Stimulated activated naive B cell treated with anti-CD40 and anti-IgM and Interleukin-4, amounts not matched to agents 10 μg/mL and 1 μg/mL and 100 μg/mL, for 72 hours (primary cell): ENCODE measurements around the gene PC.

Source experiments
- ATAC-seq, 2 donors: fragments of 150-1000 bp; cut with Tn5 transposase; replicated peaks; 2 replicates each; pipeline ENCODE4 v1.10.0; 2021; ENCODE audit warnings: moderate library complexity in 1 of 2
- DNase-seq: peaks from one replicate; pipeline ENCODE4 v3.0.0; 2021
- H3K27ac Mint-ChIP-seq: one replicate; pipeline ENCODE4 v1.8.0; 2022; ENCODE audit warnings: mild to moderate bottlenecking, mixed read lengths
- H3K27me3 Mint-ChIP-seq, 2 donors: one replicate each; pipeline ENCODE4 v1.8.0; 2022; ENCODE audit warnings: mixed read lengths in 2 of 2
- H3K36me3 Mint-ChIP-seq, 2 donors: one replicate each; pipeline ENCODE4 v1.8.0; 2022; ENCODE audit warnings: mixed read lengths in 2 of 2, mild to moderate bottlenecking in 1 of 2
- H3K4me1 Mint-ChIP-seq, 2 donors: one replicate each; pipeline ENCODE4 v1.8.0; 2022; ENCODE audit warnings: mixed read lengths in 2 of 2, mild to moderate bottlenecking in 1 of 2
- H3K4me3 Mint-ChIP-seq, 2 donors: one replicate each; pipeline ENCODE4 v1.8.0; 2022; ENCODE audit warnings: mild to moderate bottlenecking in 2 of 2, mixed read lengths in 2 of 2, moderate library complexity in 1 of 2
- H3K9me3 Mint-ChIP-seq, 2 donors: one replicate each; pipeline ENCODE4 v1.8.0; 2022; ENCODE audit warnings: mixed read lengths in 2 of 2, mild to moderate bottlenecking in 1 of 2

PC gene

DNA sequence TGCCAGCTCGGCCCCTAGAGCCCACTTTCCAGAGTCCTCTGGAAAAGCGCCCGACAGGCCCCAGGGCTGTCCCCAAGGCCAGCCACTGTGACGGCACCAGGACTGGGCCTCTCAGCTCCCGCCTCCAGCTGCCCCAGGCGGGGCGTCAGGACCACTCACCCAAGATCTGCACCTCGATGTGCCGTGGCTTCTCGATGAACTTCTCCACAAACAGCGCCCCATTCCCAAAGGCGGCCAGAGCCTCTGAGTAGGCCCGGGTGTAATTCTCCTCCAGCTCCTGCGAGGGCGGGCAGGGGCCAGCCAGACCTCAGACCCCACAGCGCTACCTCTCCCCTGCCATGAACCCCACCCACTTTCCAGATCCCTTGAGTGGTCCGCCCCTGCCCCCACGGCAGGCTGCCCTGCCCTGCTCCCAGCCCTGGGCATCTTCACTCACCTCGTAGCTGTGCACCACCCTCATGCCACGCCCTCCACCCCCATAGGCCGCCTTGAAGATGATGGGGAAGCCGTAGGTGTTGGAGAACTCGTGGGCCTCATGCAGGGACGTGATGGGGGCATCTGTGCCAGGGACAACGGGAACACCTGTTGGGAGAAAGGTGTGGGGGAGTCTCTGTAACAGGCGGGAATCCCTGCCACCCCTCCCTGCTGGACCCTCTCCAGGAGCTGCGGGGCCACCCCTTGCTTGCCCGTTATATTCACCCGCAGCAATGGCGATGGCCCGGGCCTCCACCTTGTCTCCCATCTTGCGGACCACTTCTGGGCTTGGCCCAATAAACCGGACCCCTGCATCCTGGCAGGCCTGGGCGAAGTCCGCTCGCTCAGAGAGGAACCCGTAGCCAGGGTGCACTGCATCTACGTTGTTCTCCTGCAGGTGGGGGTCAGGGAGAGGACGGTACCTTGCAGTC, 87.3 kb downstream of the PC start:
- peaks cover 15 to 16% of the 10 kb centered on the region in 2 donors for H3K27me3 Mint-ChIP-seq
- no peak for DNase-seq
- no peak overlapping the region for H3K4me3 Mint-ChIP-seq
- H3K27ac Mint-ChIP-seq = no peak overlapping the region
- no peaks in the 10 kb centered on the region for H3K9me3 Mint-ChIP-seq
- H3K4me1 Mint-ChIP-seq = peaks cover 6 to 12% of the 10 kb centered on the region in 2 donors
- ATAC-seq = no peak
- H3K36me3 Mint-ChIP-seq = no peaks in the 10 kb centered on the region

- ATAC-seq = no peak
- H3K9me3 Mint-ChIP-seq = no peaks in the 10 kb centered on the region
- H3K27me3 Mint-ChIP-seq = peaks cover 10 to 11% of the 10 kb centered on the region in 2 donors
- peaks cover 6 to 12% of the 10 kb centered on the region in 2 donors for H3K4me1 Mint-ChIP-seq
- H3K36me3 Mint-ChIP-seq = no peaks in the 10 kb centered on the region
- H3K4me3 Mint-ChIP-seq = no peak overlapping the region
- H3K27ac Mint-ChIP-seq = no peak overlapping the region
- DNase-seq = no peak
Observed at GRCh38 chr11:66870131-66870530, 88.1 kb downstream of the PC start.

GRCh38 chr11:66869567-66869870, 88.7 kb downstream of the PC start:
- Mint-ChIP-seq H3K27ac (no peak overlapping the region), H3K4me1 (peaks cover 6 to 12% of the 10 kb centered on the region in 2 donors), H3K27me3 (peaks cover 4 to 5% of the 10 kb centered on the region in 2 donors), H3K36me3 (no peaks in the 10 kb centered on the region), H3K4me3 (no peak overlapping the region), H3K9me3 (no peaks in the 10 kb centered on the region)
- ATAC-seq (no peak), DNase-seq (no peak)

- H3K4me1 Mint-ChIP-seq = peaks cover 8 to 12% of the 10 kb centered on the region in 2 donors
- peak overlapping the region in 1 of 2 donors; percentile 29 for H3K4me3 Mint-ChIP-seq
- DNase-seq = peak; percentile 73
- H3K27me3 Mint-ChIP-seq = no peaks in the 10 kb centered on the region
- H3K36me3 Mint-ChIP-seq = no peaks in the 10 kb centered on the region
- peak overlapping the region; percentile 6 for H3K27ac Mint-ChIP-seq
- ATAC-seq = peak; percentile 96 to 97
- no peaks in the 10 kb centered on the region for H3K9me3 Mint-ChIP-seq
Observed at GRCh38 chr11:66868726-66869566, 89.2 kb downstream of the PC start.

DNA sequence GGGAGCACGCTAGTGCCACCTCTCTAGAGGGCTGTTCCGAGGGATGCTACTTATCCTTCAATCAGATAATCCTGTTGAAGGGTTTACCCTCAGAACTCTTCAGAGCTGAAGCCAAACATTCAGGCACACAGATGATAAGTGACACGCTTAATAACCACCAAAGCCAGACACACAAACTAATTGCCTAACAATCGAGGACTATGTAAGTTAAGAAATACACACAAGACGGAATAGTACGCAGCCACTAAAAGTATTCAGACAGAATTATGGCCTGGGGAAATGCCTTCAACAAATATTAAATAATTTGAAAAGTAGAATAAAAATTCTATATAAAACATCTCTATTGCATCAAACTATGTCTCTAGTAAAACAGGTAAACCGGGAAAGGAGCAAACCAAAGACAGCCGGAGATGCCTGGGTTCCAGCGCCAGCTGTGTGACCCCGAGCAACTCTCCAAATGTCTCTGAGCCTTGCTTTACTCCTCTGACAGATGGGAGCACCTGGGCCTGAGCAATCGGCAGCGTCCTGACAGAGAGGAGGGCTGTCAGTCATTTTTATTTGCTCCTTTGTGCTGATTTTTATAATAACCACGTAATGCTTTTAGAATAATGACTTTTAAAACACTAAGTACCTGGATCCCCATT, 90.0 kb downstream of the PC start:
- ATAC-seq = peak; percentile 21 to 26

DNA sequence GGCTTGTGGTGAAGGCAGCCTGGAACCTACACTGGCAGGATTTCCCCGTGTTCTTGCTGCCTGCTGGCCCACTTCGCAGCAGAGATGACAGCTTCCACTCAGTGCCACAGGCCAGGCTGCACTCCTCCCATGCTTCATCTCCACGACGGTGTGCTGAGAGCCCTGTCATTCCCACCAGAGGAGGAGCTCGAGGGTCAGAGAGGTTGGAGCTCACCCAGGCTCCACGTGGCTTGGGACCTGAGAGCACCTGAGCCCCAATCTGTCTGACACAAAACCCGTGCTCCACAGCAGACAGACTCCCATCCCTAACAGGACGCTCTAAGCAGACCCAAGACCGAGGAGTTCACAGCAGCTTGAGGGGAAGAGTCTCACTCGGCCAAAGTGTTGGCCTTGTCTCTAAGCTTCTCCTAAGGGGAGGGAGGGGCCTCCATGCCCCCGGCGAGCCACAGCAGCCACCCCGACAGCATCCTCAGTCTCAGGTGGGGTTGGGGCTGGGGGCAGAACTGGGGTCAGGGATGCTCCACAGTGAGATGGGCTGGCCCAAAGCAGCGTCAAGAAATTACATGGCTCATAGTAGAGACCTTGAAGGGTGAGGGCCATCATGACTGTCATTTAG, 90.7 kb downstream of the PC start:
- no peak overlapping the region for H3K27ac Mint-ChIP-seq
- H3K36me3 Mint-ChIP-seq = no peaks in the 10 kb centered on the region
- no peaks in the 10 kb centered on the region for H3K9me3 Mint-ChIP-seq
- DNase-seq = no peak
- no peak for ATAC-seq
- peaks cover 8 to 12% of the 10 kb centered on the region in 2 donors for H3K4me1 Mint-ChIP-seq
- no peaks in the 10 kb centered on the region for H3K27me3 Mint-ChIP-seq
- no peak overlapping the region for H3K4me3 Mint-ChIP-seq

More for the DNA sequence above, 90.0 kb downstream of the PC start:
- Mint-ChIP-seq H3K27me3 (no peaks in the 10 kb centered on the region), H3K27ac (no peak overlapping the region), H3K4me1 (peaks cover 8 to 12% of the 10 kb centered on the region in 2 donors), H3K4me3 (peak overlapping the region in 1 of 2 donors; percentile 29), H3K9me3 (no peaks in the 10 kb centered on the region), H3K36me3 (no peaks in the 10 kb centered on the region)
- no peak for DNase-seq

- Mint-ChIP-seq H3K27ac (no peak overlapping the region), H3K27me3 (no peaks in the 10 kb centered on the region), H3K9me3 (no peaks in the 10 kb centered on the region), H3K4me1 (peaks cover 8 to 12% of the 10 kb centered on the region in 2 donors), H3K36me3 (no peaks in the 10 kb centered on the region), H3K4me3 (no peak overlapping the region)
- DNase-seq (no peak), ATAC-seq (no peak)
Observed at GRCh38 chr11:66866511-66866986, 91.6 kb downstream of the PC start.

- H3K4me1 Mint-ChIP-seq = peaks cover 8 to 12% of the 10 kb centered on the region in 2 donors
- H3K27me3 Mint-ChIP-seq = no peaks in the 10 kb centered on the region
- peaks cover 0 to 2% of the 10 kb centered on the region in 2 donors for H3K36me3 Mint-ChIP-seq
- no peak overlapping the region for H3K4me3 Mint-ChIP-seq
- no peaks in the 10 kb centered on the region for H3K9me3 Mint-ChIP-seq
- ATAC-seq (no peak), DNase-seq (no peak)
- H3K27ac Mint-ChIP-seq = no peak overlapping the region
Observed at GRCh38 chr11:66866007-66866406, 92.2 kb downstream of the PC start.

DNA sequence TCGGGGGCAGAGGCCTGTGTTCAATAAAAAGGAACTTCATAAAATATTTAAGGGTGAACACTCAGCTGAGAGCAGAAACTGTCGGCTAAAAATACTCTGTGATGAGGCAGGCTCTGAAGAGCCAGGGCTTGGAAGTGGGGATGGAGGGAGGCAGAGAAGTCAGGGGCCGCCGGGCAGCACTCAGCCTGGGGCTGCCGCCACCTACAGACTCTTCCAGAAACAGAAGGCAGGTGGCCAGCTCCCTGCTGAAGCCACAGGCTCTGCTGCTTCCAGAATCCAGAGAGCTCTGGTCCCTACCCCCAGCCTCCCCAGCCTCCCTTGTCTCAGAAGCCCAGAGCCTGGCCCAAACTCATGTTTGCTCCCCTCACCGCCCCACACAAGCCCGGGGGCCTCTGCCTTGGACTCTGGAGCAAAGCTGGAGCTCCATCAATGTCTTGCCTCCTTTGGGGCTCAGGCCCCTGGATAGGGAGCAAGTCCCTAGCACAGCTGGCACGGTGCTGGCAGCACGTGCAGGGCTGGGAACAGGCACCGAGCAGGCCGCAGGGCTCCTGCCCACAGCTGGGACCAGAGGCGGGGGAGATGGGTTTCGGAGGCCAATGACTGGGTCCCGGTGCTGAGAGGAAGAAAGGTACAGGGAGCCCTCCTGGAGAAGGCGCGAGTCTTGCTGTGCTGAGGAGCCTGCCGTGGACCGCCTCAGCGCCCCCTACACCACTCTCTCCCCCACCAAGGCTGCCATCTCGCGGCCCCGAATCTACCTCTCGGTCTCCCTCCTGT, 93.1 kb downstream of the PC start:
- Mint-ChIP-seq H3K4me1 (peaks cover 8 to 12% of the 10 kb centered on the region in 2 donors), H3K27me3 (no peaks in the 10 kb centered on the region), H3K9me3 (no peaks in the 10 kb centered on the region), H3K27ac (no peak overlapping the region), H3K36me3 (peaks cover 0 to 2% of the 10 kb centered on the region in 2 donors), H3K4me3 (no peak overlapping the region)
- ATAC-seq (no peak), DNase-seq (no peak)

- Mint-ChIP-seq H3K36me3 (peaks cover 0 to 2% of the 10 kb centered on the region in 2 donors), H3K9me3 (no peaks in the 10 kb centered on the region), H3K4me3 (no peak overlapping the region), H3K27me3 (no peaks in the 10 kb centered on the region), H3K27ac (peak overlapping the region; percentile 32), H3K4me1 (peaks cover 8 to 10% of the 10 kb centered on the region in 2 donors)
- ATAC-seq (no peak), DNase-seq (no peak)
Observed at GRCh38 chr11:66864172-66864901, 93.8 kb downstream of the PC start.

- Mint-ChIP-seq H3K27ac (no peak overlapping the region), H3K36me3 (peaks cover 2 to 3% of the 10 kb centered on the region in 2 donors), H3K4me1 (peaks cover 2 to 3% of the 10 kb centered on the region in 2 donors), H3K9me3 (no peaks in the 10 kb centered on the region), H3K27me3 (no peaks in the 10 kb centered on the region), H3K4me3 (no peak overlapping the region)
- DNase-seq = no peak
- no peak for ATAC-seq
Observed at GRCh38 chr11:66863428-66864125, 94.6 kb downstream of the PC start.

GRCh38 chr11:66862559-66863037, 95.6 kb downstream of the PC start:
- no peaks in the 10 kb centered on the region for H3K27me3 Mint-ChIP-seq

More at GRCh38 chr11:66862559-66863037, 95.6 kb downstream of the PC start:
- Mint-ChIP-seq H3K27ac (no peak overlapping the region), H3K9me3 (no peaks in the 10 kb centered on the region), H3K4me3 (no peak overlapping the region), H3K4me1 (peaks cover 4 to 8% of the 10 kb centered on the region in 2 donors), H3K36me3 (peaks cover 2 to 3% of the 10 kb centered on the region in 2 donors)
- ATAC-seq = no peak
- DNase-seq = no peak
